MM.1S (cell line): ENCODE measurements around the gene AMH.

ENCODE experiments used
- DNase-seq: peaks from one replicate; pipeline ENCODE4 v3.0.0-alpha.2; 2015
- H2AFZ ChIP-seq: fragments of 300-600 bp; sonication (generic); 2 replicates; pipeline ENCODE4 v1.6.0; 2016; ENCODE audit warnings: antibody characterized with exemption, low read length
- H3F3A ChIP-seq: fragments of 300-600 bp; sonication (generic); 2 replicates; pipeline ENCODE4 v1.6.1; 2016; ENCODE audit warnings: mild to moderate bottlenecking, antibody characterized with exemption, low read length, moderate library complexity, mixed read lengths; ENCODE audit not compliant: insufficient read depth
- H3K27ac ChIP-seq: fragments of 300-600 bp; sonication (generic); 2 replicates; pipeline ENCODE4 v1.5.1; 2016; ENCODE audit warnings: mild to moderate bottlenecking, low read length
- H3K27me3 ChIP-seq: fragments of 300-600 bp; sonication (generic); replicated peaks from 2 replicates; pipeline ENCODE4 v1.6.0; 2016; ENCODE audit warnings: low read length; ENCODE audit not compliant: insufficient read depth
- H3K36me3 ChIP-seq: fragments of 300-600 bp; sonication (generic); replicated peaks from 2 replicates; pipeline ENCODE4 v1.6.1; 2016; ENCODE audit warnings: mild to moderate bottlenecking, low read length, mixed read lengths; ENCODE audit not compliant: insufficient read depth
- H3K4me1 ChIP-seq: fragments of 300-600 bp; sonication (generic); 2 replicates; pipeline ENCODE4 v1.6.1; 2016; ENCODE audit warnings: low read length, mixed read lengths
- H3K4me2 ChIP-seq: fragments of 300-600 bp; sonication (generic); 2 replicates; pipeline ENCODE4 v1.6.0; 2016; ENCODE audit warnings: low read depth, low read length
- H3K4me3 ChIP-seq: fragments of 300-600 bp; sonication (generic); 2 replicates; pipeline ENCODE4 v1.5.1; 2016; ENCODE audit warnings: low read length, mixed read lengths
- H3K79me2 ChIP-seq: fragments of 300-600 bp; sonication (generic); 2 replicates; pipeline ENCODE4 v1.6.1; 2016; ENCODE audit warnings: mixed run types, low read length, mixed read lengths
- H3K9ac ChIP-seq: fragments of 300-600 bp; sonication (generic); 2 replicates; pipeline ENCODE4 v1.6.1; 2016; ENCODE audit warnings: low read length, mixed read lengths
- H3K9me2 ChIP-seq: fragments of 300-600 bp; sonication (generic); replicated peaks from 2 replicates; pipeline ENCODE4 v1.6.1; 2016; ENCODE audit warnings: mild to moderate bottlenecking, low read length, mixed read lengths; ENCODE audit not compliant: insufficient read depth
- H3K9me3 ChIP-seq: fragments of 300-600 bp; sonication (generic); replicated peaks from 2 replicates; pipeline ENCODE4 v1.6.1; 2016; ENCODE audit warnings: mild to moderate bottlenecking, low read length, mixed read lengths; ENCODE audit not compliant: insufficient read depth
- H4K20me1 ChIP-seq: fragments of 300-600 bp; sonication (generic); 2 replicates; pipeline ENCODE4 v1.6.1; 2016; ENCODE audit warnings: mild to moderate bottlenecking, low read length, moderate library complexity, mixed read lengths; ENCODE audit not compliant: insufficient read depth
- CTCF ChIP-seq: fragments of 300-600 bp; sonication (generic); IDR thresholded peaks from 2 replicates; pipeline ENCODE4 v1.5.1; 2016; ENCODE audit warnings: antibody characterized with exemption, low read length, mixed read lengths
- EZH2 ChIP-seq: fragments of 300-600 bp; sonication (generic); optimal IDR thresholded peaks from 2 replicates; pipeline ENCODE3; 2017; ENCODE audit warnings: low read depth, mild to moderate bottlenecking, antibody characterized with exemption, low read length, mixed read lengths
- EZH2phosphoT487 ChIP-seq: fragments of 300-600 bp; sonication (generic); IDR thresholded peaks from 2 replicates; pipeline ENCODE4 v1.6.1; 2018; ENCODE audit warnings: antibody characterized with exemption, low read length

Gene AMH

GRCh38 chr19:2201473-2202148, 47.5 kb upstream of the AMH start:
- Histone ChIP-seq H3F3A (no peaks in the 10 kb centered on the region), H3K36me3 (peaks cover 4% of the 10 kb centered on the region; the same call in 1 of the 2 replicates)

GRCh38 chr19:2202366-2202765, 46.8 kb upstream of the AMH start:
- peaks cover 4% of the 10 kb centered on the region; the same call in 1 of the 2 replicates for H3K36me3 ChIP-seq
- H3K4me1 ChIP-seq: no peaks in the 10 kb centered on the region
- no peak overlapping the region for H3K4me2 ChIP-seq
- H3K79me2 ChIP-seq: peaks cover 78% of the 10 kb centered on the region
- H3K27ac ChIP-seq: no peak overlapping the region
- no peak for DNase-seq
- no peaks in the 10 kb centered on the region for H3K27me3 ChIP-seq
- H4K20me1 ChIP-seq: peaks cover 20% of the 10 kb centered on the region
- H3K9me3 ChIP-seq: no peaks in the 10 kb centered on the region
- no peak overlapping the region for H3K4me3 ChIP-seq
- H3K9ac ChIP-seq: no peak overlapping the region
- H3K9me2 ChIP-seq: no peaks in the 10 kb centered on the region
- no peak overlapping the region for H2AFZ ChIP-seq
- TF ChIP-seq EZH2 (no peak), CTCF (no peak), EZH2phosphoT487 (no peak)
- no peaks in the 10 kb centered on the region for H3F3A ChIP-seq

More at GRCh38 chr19:2201473-2202148, 47.5 kb upstream of the AMH start:
- Histone ChIP-seq H3K79me2 (peaks cover 78% of the 10 kb centered on the region), H3K4me3 (no peak overlapping the region), H3K4me2 (no peak overlapping the region), H3K9ac (no peak overlapping the region), H3K9me3 (no peaks in the 10 kb centered on the region), H2AFZ (no peak overlapping the region), H3K27ac (no peak overlapping the region), H4K20me1 (peaks cover 24% of the 10 kb centered on the region), H3K4me1 (no peaks in the 10 kb centered on the region), H3K9me2 (no peaks in the 10 kb centered on the region), H3K27me3 (no peaks in the 10 kb centered on the region)
- no peak for TF ChIP-seq CTCF
- no peak for TF ChIP-seq EZH2
- no peak for TF ChIP-seq EZH2phosphoT487
- DNase-seq: no peak

- Histone ChIP-seq H3K9me3 (no peaks in the 10 kb centered on the region), H3F3A (no peaks in the 10 kb centered on the region), H3K4me1 (no peaks in the 10 kb centered on the region), H3K27ac (no peak overlapping the region), H3K79me2 (peaks cover 59% of the 10 kb centered on the region), H3K36me3 (peaks cover 11% of the 10 kb centered on the region; the same call in 1 of the 2 replicates), H3K9ac (no peak overlapping the region), H4K20me1 (no peaks in the 10 kb centered on the region), H3K9me2 (no peaks in the 10 kb centered on the region), H3K27me3 (no peaks in the 10 kb centered on the region), H3K4me3 (no peak overlapping the region), H2AFZ (no peak overlapping the region), H3K4me2 (no peak overlapping the region)
- no peak for TF ChIP-seq CTCF
- DNase-seq: no peak
Measured at GRCh38 chr19:2207008-2207407, 42.1 kb upstream of the AMH start.
